K562 (cell line): Measurements from ENCODE around the gene ZNF821.

Source experiments
- BACH1 ChIP-seq: fragments of 200-800 bp; sonication (Bioruptor generic); IDR thresholded peaks from 2 replicates; pipeline ENCODE4 v1.6.1; 2016; ENCODE audit warnings: missing genetic modification characterization, missing compliant biosample characterization
- CEBPB ChIP-seq: fragments of 450-650 bp; IDR thresholded peaks from 2 replicates; pipeline ENCODE4 v1.6.1; 2016; ENCODE audit warnings: missing genetic modification characterization, missing compliant biosample characterization
- CTCF ChIP-seq, 3 experiments: IDR thresholded peaks in 2 of 3; conservative IDR thresholded peaks in 1 of 3; 2 replicates each; pipeline ENCODE4 v1.5.1; 2011 to 2012; ENCODE audit warnings: low read length in 3 of 3, mild to moderate bottlenecking in 3 of 3, control low read depth in 2 of 3, improper control_type of control experiment in 1 of 3, inconsistent platforms in 1 of 3, low read depth in 1 of 3, mixed read lengths in 1 of 3, moderate library complexity in 1 of 3; ENCODE audit not compliant: insufficient read depth in 2 of 3
- EP300 ChIP-seq: IDR thresholded peaks from 2 replicates; pipeline ENCODE4 v1.6.1; 2012; ENCODE audit warnings: low read length, improper control_type of control experiment
- EZH2 ChIP-seq: IDR thresholded peaks from 2 replicates; pipeline ENCODE4 v1.6.1; 2012; ENCODE audit warnings: low read depth, mild to moderate bottlenecking, inconsistent platforms, low read length, borderline replicate concordance
- POLR2A ChIP-seq: fragments of 450-650 bp; conservative IDR thresholded peaks from 2 replicates; pipeline ENCODE4 v1.6.1; 2016
- POLR2AphosphoS5 ChIP-seq: IDR thresholded peaks from 2 replicates; pipeline ENCODE4 v1.6.1; 2011; ENCODE audit warnings: mild to moderate bottlenecking, low read depth, low read length, moderate library complexity; ENCODE audit not compliant: control insufficient read depth, insufficient read depth
- POLR2G ChIP-seq: fragments of 200-400 bp; formaldehyde crosslinking; IDR thresholded peaks from 2 replicates; pipeline ENCODE4 v1.6.1; 2017; ENCODE audit warnings: low read depth, mild to moderate bottlenecking, antibody characterized with exemption, low read length, moderate library complexity
- ZC3H8 ChIP-seq: fragments of 450-650 bp; IDR thresholded peaks from 2 replicates; pipeline ENCODE4 v1.6.1; 2017
- ZNF146 ChIP-seq: IDR thresholded peaks from one replicate; pipeline ENCODE4 v1.6.1; 2018; ENCODE audit warnings: missing compliant biosample characterization; ENCODE audit not compliant: unreplicated experiment
- TF ChIP-seq, protein P1 (sequence below), 2 experiments: fragments of 450-650 bp in 1 of 2; sonication (generic) in 1 of 2; formaldehyde crosslinking in 1 of 2; IDR thresholded peaks in 1 of 2; conservative IDR thresholded peaks in 1 of 2; 2 replicates each; pipeline versions ENCODE4 v1.6.1 to v1.8.1; 2016 to 2023; ENCODE audit warnings: mild to moderate bottlenecking in 2 of 2, moderate library complexity in 2 of 2, inconsistent platforms in 1 of 2, missing genetic modification reagents in 1 of 2

- no peak for TF ChIP-seq BACH1 (tag)
- no peak for TF ChIP-seq ZC3H8
- no peak for TF ChIP-seq POLR2A
- TF ChIP-seq ZNF146: no peak
- no peak for TF ChIP-seq CTCF (IDR thresholded peaks at IDR 0.05 in 2 of 3, conservative IDR thresholded peaks at IDR 0.05 in 1 of 3; ENCODE audit: insufficient read depth in 2 of 3, low read depth in 1 of 3, low read length in 3 of 3)
- no peak for TF ChIP-seq POLR2G
- no peak for TF ChIP-seq CEBPB (tag)
- no peak for TF ChIP-seq POLR2AphosphoS5
- TF ChIP-seq, protein P1, sequence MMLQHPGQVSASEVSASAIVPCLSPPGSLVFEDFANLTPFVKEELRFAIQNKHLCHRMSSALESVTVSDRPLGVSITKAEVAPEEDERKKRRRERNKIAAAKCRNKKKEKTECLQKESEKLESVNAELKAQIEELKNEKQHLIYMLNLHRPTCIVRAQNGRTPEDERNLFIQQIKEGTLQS (IDR thresholded peaks at IDR 0.05): no peak
- TF ChIP-seq, protein P1 (CRISPR knock-in tag; conservative IDR thresholded peaks at IDR 0.05): no peak
- TF ChIP-seq EZH2: no peak
- no peak for TF ChIP-seq EP300
Measured at GRCh38 chr16:71846431-71846830, 37.6 kb downstream of the ZNF821 start.
